MM.1S (cell line): Measurements from ENCODE around the gene ZNF273.

Source experiments
- CTCF ChIP-seq: fragments of 300-600 bp; sonication (generic); IDR thresholded peaks from 2 replicates; pipeline ENCODE4 v1.5.1; 2016; ENCODE audit warnings: antibody characterized with exemption, low read length, mixed read lengths
- EZH2 ChIP-seq: fragments of 300-600 bp; sonication (generic); optimal IDR thresholded peaks from 2 replicates; pipeline ENCODE3; 2017; ENCODE audit warnings: low read depth, mild to moderate bottlenecking, antibody characterized with exemption, low read length, mixed read lengths
- EZH2phosphoT487 ChIP-seq: fragments of 300-600 bp; sonication (generic); IDR thresholded peaks from 2 replicates; pipeline ENCODE4 v1.6.1; 2018; ENCODE audit warnings: antibody characterized with exemption, low read length

GRCh38 chr7:64892116-64892515, 11.0 kb upstream of the ZNF273 start:
- TF ChIP-seq CTCF = no peak
- no peak for TF ChIP-seq EZH2
- no peak for TF ChIP-seq EZH2phosphoT487
